HG02642 (cell line): Measurements from ENCODE around the gene CEP131.

Source experiments
- ATAC-seq: cut with Tn5 transposase; IDR thresholded peaks from one replicate; pipeline ENCODE4 v1.9.1; 2021; ENCODE audit warnings: mild to moderate bottlenecking; ENCODE audit not compliant: unreplicated experiment, poor library complexity

The CEP131 gene

DNA sequence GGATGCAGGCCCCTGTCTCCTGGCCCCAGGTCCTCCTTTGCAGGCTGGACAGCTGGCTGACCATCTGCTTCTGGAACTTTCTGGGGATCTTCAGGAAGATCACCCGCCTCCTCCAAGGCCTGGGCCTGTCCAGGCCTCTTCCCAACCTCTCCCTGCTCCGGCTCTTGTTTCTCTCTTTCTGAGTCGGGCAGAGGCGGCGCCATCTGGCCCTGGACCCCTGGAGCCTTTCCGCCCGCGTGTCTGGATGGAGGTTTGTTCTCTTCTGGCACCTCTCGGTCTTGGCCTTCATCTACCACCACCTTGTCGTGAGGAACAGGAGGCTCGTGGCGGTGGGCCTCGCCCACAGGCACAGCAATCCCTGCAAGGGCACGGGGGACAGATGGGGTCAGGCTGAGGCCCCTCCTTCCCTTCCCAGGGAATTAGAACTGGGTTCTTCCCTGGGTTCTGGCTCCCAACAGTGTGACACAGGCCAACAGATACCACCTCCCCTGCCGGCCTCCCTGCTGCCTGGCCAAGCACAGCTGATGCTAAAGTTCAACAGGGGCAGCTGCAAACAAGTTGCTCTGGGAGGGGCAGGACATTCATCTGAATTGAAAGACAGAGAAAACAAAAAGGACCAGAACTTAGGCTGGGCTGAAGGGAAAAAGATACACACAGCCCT lies 29.7 kb upstream of the CEP131 start:
- ATAC-seq = no peak

GRCh38 chr17:81251709-81252301 lies 29.0 kb upstream of the CEP131 start:
- no peak for ATAC-seq

DNA sequence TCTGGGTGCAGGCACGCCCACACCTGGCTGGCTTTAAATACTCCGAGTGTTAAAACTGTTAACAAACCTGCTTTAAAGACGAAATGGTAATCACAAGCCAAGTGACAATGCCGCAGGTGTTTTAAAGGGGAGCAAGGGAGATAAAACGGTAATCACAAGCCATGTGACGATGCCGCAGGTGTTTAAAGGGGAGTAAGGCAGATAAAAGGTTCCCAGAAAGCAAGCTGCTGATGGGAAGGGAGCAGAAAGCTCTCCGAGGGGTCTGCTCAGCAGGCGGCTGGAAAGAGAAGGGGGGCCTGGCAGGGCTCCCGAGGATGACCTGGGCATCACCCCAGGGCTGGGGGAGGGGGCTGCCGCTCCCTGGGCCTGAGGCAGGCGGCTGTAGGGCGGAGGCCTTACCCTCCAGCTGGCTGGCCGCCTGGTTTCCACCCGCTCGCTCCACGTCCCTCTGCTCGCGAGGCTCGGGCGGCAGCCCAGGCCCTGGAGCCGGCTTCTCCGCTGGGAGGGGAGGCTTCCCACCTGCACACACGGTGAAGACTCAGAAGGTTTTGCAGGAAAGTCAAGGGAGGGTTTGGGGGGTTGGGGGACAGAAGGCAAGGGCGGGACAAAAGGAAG lies 28.4 kb upstream of the CEP131 start:
- ATAC-seq = no peak

- no peak for ATAC-seq
Observed at GRCh38 chr17:81250286-81251093, 27.7 kb upstream of the CEP131 start.

- no peak for ATAC-seq
Observed at GRCh38 chr17:81249223-81250040, 26.7 kb upstream of the CEP131 start.

DNA sequence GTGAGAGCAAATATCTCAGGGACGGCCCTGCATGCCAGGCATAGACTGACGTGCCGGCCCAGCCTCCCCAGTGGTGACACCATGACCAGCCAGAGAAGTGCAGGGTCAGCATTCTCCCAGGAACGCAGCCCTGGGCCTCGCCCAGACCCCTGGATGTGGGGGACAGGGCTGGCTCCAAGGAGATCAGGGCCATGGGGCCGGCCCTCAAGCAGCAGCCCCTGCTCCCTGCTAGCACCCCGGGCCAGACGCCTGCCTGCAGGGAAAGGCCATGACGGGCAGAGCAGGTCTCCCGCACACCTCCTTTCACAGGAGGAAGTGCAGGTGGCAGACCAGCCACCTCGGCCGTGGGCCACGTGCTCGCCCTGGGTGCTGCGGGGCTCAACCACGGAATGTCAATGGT lies 25.9 kb upstream of the CEP131 start:
- no peak for ATAC-seq

GRCh38 chr17:81247339-81247990 lies 24.7 kb upstream of the CEP131 start:
- no peak for ATAC-seq

GRCh38 chr17:81246679-81247338 lies 24.0 kb upstream of the CEP131 start:
- ATAC-seq = no peak

- no peak for ATAC-seq
Observed at GRCh38 chr17:81246343-81246670, 23.5 kb upstream of the CEP131 start.

- no peak for ATAC-seq
Observed at GRCh38 chr17:81245665-81246342, 23.0 kb upstream of the CEP131 start.

- no peak for ATAC-seq
Observed at GRCh38 chr17:81245024-81245664, 22.4 kb upstream of the CEP131 start.

- no peak for ATAC-seq
Observed at GRCh38 chr17:81244358-81245023, 21.7 kb upstream of the CEP131 start.

- ATAC-seq = no peak
Observed at GRCh38 chr17:81243333-81243664, 20.5 kb upstream of the CEP131 start.

- no peak for ATAC-seq
Observed at GRCh38 chr17:81242421-81243332, 19.9 kb upstream of the CEP131 start.

DNA sequence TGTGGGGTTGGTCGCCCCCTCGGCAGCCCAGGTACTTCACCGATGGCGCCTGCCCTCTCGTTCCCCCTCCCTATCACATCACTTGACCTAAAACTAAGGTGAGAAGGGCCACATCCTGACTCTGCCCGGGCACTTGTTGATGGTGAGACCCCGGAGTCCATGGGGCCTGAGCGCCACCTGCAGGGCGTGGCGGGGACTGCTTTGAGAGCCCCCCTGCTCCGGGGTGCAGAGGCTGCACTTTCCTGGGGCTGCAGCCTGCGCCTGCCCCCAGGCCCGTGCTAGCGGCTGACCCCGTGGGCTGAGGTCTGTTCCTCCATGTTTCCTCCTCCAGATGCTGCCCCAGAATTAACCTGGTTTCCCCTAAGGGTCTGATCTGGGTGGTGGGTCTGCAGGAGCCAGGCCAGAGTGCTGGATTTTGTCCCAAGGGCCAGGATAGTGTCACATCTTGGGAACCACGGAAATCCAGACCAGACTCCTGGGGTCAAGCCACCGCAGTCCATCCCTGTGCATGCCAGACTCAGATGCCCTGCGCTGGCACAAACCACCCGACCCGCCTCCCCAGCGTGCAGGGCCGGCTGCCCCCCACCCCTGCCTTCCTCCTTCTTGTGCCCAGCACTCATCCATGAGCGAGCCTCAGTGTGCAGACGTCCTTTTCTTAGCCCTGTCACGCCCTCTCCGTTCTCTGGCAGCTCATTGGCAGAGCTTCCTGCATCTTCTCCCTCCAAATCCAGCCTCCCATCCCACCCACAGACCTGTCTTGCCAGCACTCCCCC lies 19.1 kb upstream of the CEP131 start:
- ATAC-seq = no peak

DNA sequence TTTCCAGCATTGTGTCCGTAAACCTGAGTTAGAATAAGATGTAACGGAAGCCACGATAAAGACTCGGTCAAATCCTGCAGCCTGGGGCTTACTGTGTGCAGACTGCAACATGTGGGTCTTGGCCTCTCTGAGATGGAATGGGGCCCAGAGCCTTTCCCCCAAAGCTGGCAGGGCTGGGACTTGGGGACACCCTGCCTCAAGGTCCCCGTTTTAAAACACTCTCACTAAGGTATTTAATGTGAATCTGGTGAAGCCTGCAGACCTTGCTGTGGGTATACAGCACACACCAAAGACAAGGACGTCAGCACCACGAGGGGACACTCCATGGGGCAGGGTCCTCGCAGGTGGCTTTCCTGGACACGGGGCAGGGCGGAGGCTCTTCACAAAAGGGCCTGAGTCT lies 18.4 kb upstream of the CEP131 start:
- ATAC-seq = no peak
